ENCODE data around the gene ARL8B.
"Not testable (repeated sequence)": the region's sequence is repeated elsewhere in the genome, so short reads cannot be mapped to it uniquely, and the experiment has no call there.

DNA sequence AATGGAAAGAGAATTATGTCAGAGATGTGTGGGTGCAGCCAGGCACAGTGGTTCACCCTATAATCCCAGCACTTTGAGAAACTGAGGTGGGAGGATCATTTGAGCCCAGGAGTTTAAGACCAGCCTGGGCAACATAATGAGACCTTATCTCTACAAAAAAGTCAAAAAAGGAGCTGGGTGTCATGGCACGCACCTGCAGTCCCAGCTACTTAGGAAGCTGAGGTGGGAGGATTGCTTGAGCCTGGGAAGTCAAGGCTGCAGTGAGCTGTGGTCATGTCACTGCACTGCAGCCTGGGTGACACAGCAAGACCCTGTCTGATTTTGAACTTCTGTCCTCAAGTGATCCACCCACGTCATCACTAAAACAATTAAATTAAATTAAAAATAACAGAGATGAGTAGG lies 15.2 kb upstream of the ARL8B start:
- TF ChIP-seq POLR2A (IDR thresholded peaks at IDR 0.05): not testable (repeated sequence)
- TF ChIP-seq, protein P1, sequence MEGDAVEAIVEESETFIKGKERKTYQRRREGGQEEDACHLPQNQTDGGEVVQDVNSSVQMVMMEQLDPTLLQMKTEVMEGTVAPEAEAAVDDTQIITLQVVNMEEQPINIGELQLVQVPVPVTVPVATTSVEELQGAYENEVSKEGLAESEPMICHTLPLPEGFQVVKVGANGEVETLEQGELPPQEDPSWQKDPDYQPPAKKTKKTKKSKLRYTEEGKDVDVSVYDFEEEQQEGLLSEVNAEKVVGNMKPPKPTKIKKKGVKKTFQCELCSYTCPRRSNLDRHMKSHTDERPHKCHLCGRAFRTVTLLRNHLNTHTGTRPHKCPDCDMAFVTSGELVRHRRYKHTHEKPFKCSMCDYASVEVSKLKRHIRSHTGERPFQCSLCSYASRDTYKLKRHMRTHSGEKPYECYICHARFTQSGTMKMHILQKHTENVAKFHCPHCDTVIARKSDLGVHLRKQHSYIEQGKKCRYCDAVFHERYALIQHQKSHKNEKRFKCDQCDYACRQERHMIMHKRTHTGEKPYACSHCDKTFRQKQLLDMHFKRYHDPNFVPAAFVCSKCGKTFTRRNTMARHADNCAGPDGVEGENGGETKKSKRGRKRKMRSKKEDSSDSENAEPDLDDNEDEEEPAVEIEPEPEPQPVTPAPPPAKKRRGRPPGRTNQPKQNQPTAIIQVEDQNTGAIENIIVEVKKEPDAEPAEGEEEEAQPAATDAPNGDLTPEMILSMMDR (IDR thresholded peaks at IDR 0.05): not testable (repeated sequence)

Measured in upper lobe of left lung (tissue), 4 donors.